Esophagus squamous epithelium (tissue), 5 donors: ENCODE data around the gene SLC50A1. TPM values are rescaled to one million over a fixed set of nuclear protein-coding genes. Genes with fewer than 3 reads are reported as not detected.

Experiments used
- DNase-seq: peaks from one replicate; lab custom pipeline; 2025; lab: John Stamatoyannopoulos, UW
- H3K27ac ChIP-seq, 4 donors: fragments of 200-600 bp; sonication (generic); one replicate each; pipeline ENCODE4 v1.5.1; 2016 to 2019; ENCODE audit warnings: mild to moderate bottlenecking in 1 of 4
- H3K27me3 ChIP-seq, 4 donors: fragments of 200-600 bp; sonication (generic); 1 replicate in 3 of 4; 2 replicates in 1 of 4; pipeline versions ENCODE4 v1.5.1 to v1.6.0; 2017 to 2021; ENCODE audit warnings: antibody characterized with exemption in 1 of 4
- H3K36me3 ChIP-seq, 3 donors: fragments of 200-600 bp; sonication (generic); one replicate each; pipeline ENCODE4 v1.5.1; 2016 to 2019
- H3K4me1 ChIP-seq, 3 donors: fragments of 200-600 bp; sonication (generic); one replicate each; pipeline ENCODE4 v1.5.1; 2017 to 2019
- H3K4me3 ChIP-seq, 4 donors: fragments of 200-600 bp; sonication (generic); 1 replicate in 3 of 4; 2 replicates in 1 of 4; pipeline ENCODE4 v1.5.1; 2016 to 2019; ENCODE audit warnings: mild to moderate bottlenecking in 2 of 4, moderate library complexity in 1 of 4
- H3K9me3 ChIP-seq, 3 donors: fragments of 200-600 bp; sonication (generic); one replicate each; pipeline ENCODE4 v1.5.1; 2016 to 2019
- POLR2A ChIP-seq, 4 donors: fragments of 450-650 bp; IDR thresholded peaks; one replicate each; pipeline ENCODE4 v1.6.1; 2017; ENCODE audit warnings: antibody characterized with exemption in 4 of 4, mild to moderate bottlenecking in 4 of 4, moderate library complexity in 3 of 4
- WGBS, 2 donors: methylation state at CpG; one replicate each; pipeline ENCODE4 v1.1.5; 2018; 5-methylcytosine and 5-hydroxymethylcytosine counted together
- intact Hi-C: fragments of 100-400 bp; cut with DNase I; formaldehyde crosslinking; loops from one replicate; pipeline ENCODE4 v1.15.0; 2022
- total RNA-seq, 4 donors: library from RNA; depleted of rRNA; stranded (reverse); fragments of >200 nt; gene quantifications; one replicate each; pipeline ENCODE4 v1.1.0, GENCODE V29; 2016
- TF ChIP-seq, protein P1 (sequence below), 6 experiments: fragments of 450-650 bp in 4 of 6; fragments of 200-600 bp in 2 of 6; sonication (generic) in 2 of 6; IDR thresholded peaks; one replicate each; pipeline ENCODE4 v1.5.1; 2016 to 2019; ENCODE audit warnings: antibody characterized with exemption in 6 of 6, mild to moderate bottlenecking in 4 of 6, moderate library complexity in 4 of 6
- donor health status: DM: yes; HTN: yes; CAD: no.

The SLC50A1 gene
- total RNA-seq, 4 donors from 2014 or later, result 21.4 to 27.2 (median 26.0) TPM

GRCh38 chr1:155179112-155180031 is 43.7 kb downstream of the SLC50A1 start:
- DNase-seq, result no peak
- intact Hi-C loops, result no loop called here
- no peak for TF ChIP-seq POLR2A (IDR thresholded peaks at IDR 0.05)
- TF ChIP-seq, protein P1, sequence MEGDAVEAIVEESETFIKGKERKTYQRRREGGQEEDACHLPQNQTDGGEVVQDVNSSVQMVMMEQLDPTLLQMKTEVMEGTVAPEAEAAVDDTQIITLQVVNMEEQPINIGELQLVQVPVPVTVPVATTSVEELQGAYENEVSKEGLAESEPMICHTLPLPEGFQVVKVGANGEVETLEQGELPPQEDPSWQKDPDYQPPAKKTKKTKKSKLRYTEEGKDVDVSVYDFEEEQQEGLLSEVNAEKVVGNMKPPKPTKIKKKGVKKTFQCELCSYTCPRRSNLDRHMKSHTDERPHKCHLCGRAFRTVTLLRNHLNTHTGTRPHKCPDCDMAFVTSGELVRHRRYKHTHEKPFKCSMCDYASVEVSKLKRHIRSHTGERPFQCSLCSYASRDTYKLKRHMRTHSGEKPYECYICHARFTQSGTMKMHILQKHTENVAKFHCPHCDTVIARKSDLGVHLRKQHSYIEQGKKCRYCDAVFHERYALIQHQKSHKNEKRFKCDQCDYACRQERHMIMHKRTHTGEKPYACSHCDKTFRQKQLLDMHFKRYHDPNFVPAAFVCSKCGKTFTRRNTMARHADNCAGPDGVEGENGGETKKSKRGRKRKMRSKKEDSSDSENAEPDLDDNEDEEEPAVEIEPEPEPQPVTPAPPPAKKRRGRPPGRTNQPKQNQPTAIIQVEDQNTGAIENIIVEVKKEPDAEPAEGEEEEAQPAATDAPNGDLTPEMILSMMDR (IDR thresholded peaks at IDR 0.05), result no peak
- peaks cover 0 to 17% (median 0%) of the 10 kb centered on the region in 4 donors for H3K27me3 ChIP-seq
- H3K27ac ChIP-seq, result peak overlapping the region in 1 of 4 donors; percentile 15
- no peak overlapping the region for H3K4me3 ChIP-seq
- peaks cover 12 to 42% (median 14%) of the 10 kb centered on the region in 3 donors for H3K4me1 ChIP-seq
- H3K36me3 ChIP-seq, result no peaks in the 10 kb centered on the region
- 80 to 91% methylated on average over 13 to 28 of the region's 31 CpGs for WGBS, 2 donors
- no peaks in the 10 kb centered on the region for H3K9me3 ChIP-seq

- no peak overlapping the region for H3K4me3 ChIP-seq
- DNase-seq, result no peak
- H3K4me1 ChIP-seq, result peaks cover 10 to 52% (median 22%) of the 10 kb centered on the region in 3 donors
- intact Hi-C loops, result no loop called here
- H3K36me3 ChIP-seq, result no peaks in the 10 kb centered on the region
- H3K9me3 ChIP-seq, result no peaks in the 10 kb centered on the region
- no peak overlapping the region for H3K27ac ChIP-seq
- H3K27me3 ChIP-seq, result no peaks in the 10 kb centered on the region
- WGBS, 2 donors, result 85 to 92% methylated on average over 8 to 13 of the region's 18 CpGs
- TF ChIP-seq, protein P1 (IDR thresholded peaks at IDR 0.05), result no peak
- no peak for TF ChIP-seq POLR2A (IDR thresholded peaks at IDR 0.05)
Observed at GRCh38 chr1:155181371-155182051, 45.9 kb downstream of the SLC50A1 start.

- Histone ChIP-seq H3K9me3 (no peaks in the 10 kb centered on the region), H3K4me1 (peaks cover 4 to 52% (median 18%) of the 10 kb centered on the region in 3 donors), H3K4me3 (no peak overlapping the region), H3K27me3 (no peaks in the 10 kb centered on the region), H3K36me3 (no peaks in the 10 kb centered on the region), H3K27ac (no peak overlapping the region)
- DNase-seq, result no peak
- TF ChIP-seq POLR2A (IDR thresholded peaks at IDR 0.05), result no peak
- TF ChIP-seq, protein P1 (IDR thresholded peaks at IDR 0.05), result no peak
- intact Hi-C loops, result no loop called here
- WGBS, 2 donors, result 78 to 90% methylated on average over 2 to 3 of the region's 7 CpGs
Observed at GRCh38 chr1:155182052-155182550, 46.4 kb downstream of the SLC50A1 start.

- no peak for DNase-seq
- TF ChIP-seq, protein P1 (IDR thresholded peaks at IDR 0.05), result no peak
- TF ChIP-seq POLR2A (IDR thresholded peaks at IDR 0.05), result no peak
- Histone ChIP-seq H3K9me3 (no peaks in the 10 kb centered on the region), H3K27me3 (no peaks in the 10 kb centered on the region), H3K4me3 (no peak overlapping the region), H3K27ac (no peak overlapping the region), H3K36me3 (no peaks in the 10 kb centered on the region), H3K4me1 (peaks cover 0 to 43% (median 14%) of the 10 kb centered on the region in 3 donors)
- 76 to 93% methylated on average over 7 to 12 of the region's 20 CpGs for WGBS, 2 donors
- intact Hi-C loops, result no loop called here
Observed at GRCh38 chr1:155183775-155184221, 48.1 kb downstream of the SLC50A1 start.
